HG02642 (cell line): ENCODE data around the gene HECW1.
"Not testable (repeated sequence)": the region's sequence is repeated elsewhere in the genome, so short reads cannot be mapped to it uniquely, and the experiment has no call there.

Experiments used
- ATAC-seq: cut with Tn5 transposase; IDR thresholded peaks from one replicate; pipeline ENCODE4 v1.9.1; 2021; ENCODE audit warnings: mild to moderate bottlenecking; ENCODE audit not compliant: unreplicated experiment, poor library complexity

Gene HECW1

DNA sequence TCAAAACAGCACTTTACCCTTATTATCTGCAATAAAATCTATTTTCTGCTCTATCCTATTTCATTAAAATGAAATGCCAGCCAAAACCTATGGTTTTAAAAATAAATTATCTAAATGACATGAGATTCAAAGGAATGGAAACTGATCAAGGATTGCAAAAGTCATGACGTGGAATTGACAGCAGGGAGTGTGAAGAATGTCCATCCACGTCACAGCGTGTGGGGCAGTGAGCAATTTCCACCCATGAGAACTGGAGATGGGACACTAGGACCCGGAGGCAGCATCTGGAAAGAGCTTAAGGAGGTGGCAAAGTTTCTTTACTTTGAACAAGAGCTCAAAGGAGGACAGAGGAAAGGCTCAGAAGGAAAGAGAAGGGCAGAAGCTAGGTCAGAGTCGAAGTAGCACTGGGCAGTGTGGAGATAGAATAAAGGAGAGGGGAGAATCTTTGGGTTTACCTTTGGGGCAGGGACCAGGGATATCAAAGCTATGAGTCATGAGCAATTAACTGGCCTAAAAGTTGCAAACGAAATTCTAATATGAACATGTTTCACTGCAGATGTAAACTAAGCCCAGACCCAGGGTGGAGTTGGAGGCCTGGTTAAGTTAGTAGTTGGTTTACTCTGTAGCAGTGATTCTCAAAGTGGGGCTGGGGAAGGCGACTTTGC is 445.5 kb downstream of the HECW1 start:
- ATAC-seq: no peak

DNA sequence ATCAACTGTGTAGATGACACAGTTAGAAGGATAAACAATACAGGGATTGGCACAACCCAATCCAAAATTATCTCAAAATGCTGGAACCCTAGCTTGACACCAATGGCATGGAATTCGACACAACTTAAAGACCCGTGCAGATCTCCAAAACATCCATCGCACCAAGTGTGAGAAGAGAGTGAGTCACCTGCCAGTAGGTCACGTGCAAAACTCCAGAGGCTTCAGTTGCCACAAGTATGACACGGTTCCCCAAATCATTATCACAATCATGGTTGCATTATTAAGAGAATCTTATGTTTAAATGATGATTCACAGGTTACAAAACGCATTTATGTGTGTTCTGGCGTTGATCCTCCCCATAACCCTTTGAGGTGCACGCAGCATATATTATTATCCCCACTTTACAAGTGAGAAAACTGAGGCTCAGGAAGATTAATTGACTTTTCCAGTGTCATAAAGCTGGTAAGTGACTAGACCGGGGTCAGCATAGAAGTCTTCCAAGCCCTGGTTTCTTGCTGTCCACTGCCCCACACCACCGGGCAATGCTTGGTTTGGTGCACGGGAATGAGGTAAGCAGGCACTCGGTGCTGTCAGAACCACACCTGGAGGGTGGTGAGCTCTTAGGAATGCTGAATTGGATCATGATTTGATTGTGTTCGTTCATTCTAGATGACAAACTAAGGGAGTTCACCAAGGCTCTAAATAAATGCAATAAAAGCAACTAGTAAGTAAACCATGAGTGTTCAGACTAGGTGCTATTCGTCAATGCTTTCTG is 446.9 kb downstream of the HECW1 start:
- no peak for ATAC-seq

DNA sequence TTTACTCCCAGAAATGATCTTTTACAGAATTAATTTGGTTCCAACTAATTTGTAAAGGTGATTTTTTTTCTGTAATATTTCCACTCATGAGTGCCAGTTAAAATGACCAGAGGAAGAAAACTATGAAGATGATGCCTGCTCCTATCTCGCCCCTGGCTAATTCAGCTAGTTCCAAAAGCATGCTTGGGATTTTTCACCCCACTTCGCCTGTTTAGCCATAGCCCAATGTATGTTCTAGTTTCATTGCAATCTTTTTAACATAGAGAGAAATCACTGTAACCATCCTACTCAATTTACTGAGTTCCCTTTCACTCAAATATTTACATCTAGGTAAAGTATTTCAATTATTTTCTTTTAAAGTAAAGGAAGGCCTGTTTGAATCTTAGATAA is 447.5 kb downstream of the HECW1 start:
- no peak for ATAC-seq

DNA sequence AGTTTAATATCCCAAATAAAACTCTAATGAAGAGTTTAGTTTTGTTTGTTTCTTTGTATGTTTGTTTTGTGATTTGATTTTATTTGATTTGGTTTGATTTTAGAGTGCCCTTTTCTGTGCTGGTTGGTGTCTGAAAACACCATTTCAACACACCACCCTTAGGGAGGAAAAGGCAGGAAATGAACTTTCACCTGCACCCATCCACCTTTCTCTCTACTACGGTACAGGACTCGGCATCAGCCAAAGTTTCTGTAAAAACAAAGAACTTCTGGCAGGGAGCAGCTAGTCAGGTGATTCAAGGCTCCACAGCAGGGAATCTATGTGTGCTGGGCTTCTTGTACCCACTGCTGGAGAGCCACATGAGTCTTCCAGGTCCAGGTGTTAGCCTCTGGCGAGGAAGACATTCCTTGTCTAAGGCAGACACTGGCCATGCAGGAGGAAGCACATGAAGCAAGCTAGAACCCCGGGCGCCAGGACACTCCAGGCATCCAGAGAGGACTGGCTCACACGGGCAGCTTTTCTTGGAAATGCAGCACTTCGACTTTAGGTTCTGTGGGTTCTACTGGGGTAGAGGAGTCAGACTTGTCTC is 448.4 kb downstream of the HECW1 start:
- no peak for ATAC-seq

DNA sequence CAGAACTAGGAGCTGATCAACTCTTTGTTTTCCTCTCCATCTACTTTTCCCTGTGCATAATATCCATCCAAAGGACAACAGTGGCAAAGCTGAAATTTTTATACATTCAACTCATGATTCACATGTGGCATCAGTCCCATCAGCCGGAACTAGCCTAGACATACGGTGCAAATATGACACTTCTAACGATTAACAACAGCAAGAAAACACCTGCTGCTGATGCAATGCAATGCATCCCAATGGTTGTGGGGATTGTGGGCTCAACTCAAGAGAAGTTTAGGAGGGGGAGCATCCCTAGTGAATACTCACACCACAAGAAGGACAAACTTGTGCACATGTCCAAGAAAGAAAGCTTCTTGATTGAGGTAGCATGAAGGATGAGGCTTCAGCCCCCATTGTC is 449.9 kb downstream of the HECW1 start:
- ATAC-seq: no peak

DNA sequence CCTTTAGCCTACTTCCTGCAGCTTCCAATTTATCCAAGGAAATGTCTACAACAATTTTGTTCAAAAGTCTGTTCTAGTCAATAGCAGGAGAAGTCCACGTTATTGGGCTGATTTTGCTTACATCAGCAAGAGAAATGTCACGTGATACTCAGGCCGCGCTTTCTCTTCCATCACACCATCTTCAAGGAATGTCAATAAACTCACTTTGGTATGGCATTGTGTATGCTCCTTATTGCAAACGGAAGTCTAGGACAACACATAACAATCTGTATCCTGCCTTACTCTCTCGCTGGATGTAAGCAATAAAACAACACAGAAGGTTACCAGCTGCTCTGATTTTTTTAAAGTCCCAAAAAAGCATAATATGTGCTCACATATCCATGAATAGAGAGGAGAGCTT is 453.3 kb downstream of the HECW1 start:
- no peak for ATAC-seq

DNA sequence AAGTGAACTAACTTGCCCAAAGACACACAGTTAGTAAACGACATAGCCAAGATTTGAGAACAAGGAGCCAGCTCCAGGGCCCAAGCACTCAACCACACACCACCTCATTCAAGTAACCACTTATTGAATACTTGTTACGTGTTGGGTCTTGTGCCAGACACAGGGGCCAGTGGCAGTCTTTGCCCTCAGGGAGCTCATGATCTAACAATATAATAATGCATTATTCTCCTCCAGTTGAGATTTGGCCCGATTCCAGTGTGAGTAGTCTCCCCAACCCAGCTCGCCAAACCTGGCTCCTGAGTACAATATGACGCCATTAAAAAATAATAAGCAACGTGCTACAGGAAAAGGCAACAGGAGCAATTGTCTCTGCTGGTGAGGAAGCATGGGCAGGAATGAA is 456.1 kb downstream of the HECW1 start:
- ATAC-seq: no peak

DNA sequence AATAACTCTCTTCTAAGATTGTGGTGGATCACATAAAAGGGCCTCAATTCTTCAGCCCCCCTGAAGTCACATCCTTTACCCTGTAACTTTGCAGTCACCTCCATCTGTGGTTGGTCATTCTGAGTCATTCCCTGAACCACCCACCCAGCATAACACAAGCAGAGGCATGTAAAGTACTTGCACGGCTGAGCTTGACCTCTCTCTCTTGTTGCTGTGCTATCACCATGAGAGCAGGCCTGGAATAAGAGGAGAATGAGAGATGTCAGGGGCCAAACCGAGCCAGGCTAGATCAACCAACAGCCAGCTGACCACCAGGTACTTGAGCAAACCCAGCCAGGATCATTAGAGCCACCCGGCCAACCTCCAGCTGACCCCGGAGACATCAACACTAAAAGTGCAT is 457.0 kb downstream of the HECW1 start:
- peak; percentile 73 for ATAC-seq

DNA sequence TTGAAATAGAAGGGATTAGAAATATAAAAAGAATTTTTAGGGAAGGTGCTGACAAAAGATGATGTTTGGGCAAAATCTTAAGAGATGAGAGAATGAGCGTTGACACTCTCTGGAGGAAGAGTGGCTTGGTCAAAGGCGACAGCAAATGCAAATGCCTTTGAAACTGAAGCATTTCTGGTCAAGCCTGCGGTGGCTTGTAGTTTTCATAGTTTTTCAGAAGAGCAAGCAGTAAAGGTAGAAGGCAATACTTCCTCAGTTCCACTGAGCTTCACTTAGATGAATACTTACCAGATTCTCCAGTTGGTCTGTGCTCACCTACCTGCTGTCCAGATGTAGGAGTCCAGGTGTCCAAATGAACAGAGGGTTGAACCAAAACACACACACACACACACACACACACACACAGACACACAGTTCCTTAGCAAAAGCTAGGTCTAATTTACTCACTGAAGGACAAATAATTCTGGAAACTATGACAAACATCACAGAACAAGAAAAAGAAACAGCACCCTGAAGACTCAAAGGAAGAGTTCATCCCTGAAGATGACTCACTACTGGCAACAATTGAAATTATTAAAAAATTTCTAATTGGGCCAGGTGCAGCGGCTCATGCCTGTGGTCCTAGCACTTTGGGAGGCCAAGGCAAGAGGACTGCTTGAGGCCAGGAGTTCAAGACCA is 458.4 kb downstream of the HECW1 start:
- peak; percentile 70 for ATAC-seq

DNA sequence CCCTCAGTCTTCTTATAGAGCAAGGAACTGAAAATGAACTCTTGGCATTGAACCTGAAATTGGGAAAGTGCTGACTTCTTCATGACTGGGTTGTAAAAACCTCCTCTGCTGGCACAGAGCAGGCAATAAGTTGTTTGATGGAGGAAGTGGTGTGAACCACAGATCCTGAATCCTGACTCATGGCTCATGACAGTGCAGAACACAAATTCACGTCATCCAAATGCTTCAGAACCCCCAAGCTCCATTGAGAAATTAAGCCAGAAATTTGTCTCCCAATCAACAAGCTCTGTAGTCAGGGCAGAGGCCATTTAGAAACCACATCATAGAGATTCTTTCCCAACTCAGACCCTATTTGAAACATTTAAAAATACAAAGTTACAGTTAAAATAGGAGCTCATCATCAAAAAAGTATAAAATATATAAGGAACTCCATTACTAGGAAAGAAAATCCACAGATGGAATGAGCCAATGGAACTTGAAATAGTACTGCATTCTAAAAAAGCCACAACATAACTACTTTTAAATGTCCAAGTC is 460.1 kb downstream of the HECW1 start:
- ATAC-seq: no peak

DNA sequence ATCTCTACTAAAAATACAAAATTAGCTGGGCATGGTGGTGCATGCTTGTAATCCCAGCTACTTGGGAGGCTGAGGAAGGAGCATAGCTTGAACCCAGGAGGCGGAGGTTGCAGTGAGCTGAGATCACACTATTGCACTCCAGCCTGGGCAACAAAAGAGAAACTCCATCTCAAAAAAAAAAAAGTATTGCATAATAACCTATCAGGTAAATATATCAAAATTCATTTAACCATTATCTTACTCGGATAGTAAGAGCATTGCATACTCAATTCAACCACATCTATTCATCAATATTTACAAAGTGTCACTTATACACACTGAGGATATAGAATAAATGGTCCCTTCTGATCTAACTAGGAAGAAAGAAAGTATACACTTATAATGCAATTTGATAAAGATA is 461.4 kb downstream of the HECW1 start:
- not testable (repeated sequence) for ATAC-seq

DNA sequence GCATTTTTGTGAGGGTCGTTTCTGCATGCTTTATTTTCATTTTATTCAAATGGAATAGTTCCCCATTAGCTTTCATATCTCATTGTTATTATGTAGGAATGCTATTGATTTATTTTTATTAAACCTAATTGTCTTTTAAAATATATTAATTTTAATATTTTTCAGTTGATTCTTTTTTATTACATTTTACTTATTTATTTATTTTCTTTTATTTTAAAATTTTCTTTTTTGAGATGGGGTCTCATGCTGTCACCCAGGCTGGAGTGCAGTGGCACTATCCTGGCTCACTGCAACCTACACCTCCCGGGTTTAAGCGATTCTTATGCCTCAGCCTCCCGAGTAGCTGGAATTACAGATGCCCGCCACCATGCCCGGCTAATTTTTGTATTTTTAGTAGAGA is 463.1 kb downstream of the HECW1 start:
- no peak for ATAC-seq

DNA sequence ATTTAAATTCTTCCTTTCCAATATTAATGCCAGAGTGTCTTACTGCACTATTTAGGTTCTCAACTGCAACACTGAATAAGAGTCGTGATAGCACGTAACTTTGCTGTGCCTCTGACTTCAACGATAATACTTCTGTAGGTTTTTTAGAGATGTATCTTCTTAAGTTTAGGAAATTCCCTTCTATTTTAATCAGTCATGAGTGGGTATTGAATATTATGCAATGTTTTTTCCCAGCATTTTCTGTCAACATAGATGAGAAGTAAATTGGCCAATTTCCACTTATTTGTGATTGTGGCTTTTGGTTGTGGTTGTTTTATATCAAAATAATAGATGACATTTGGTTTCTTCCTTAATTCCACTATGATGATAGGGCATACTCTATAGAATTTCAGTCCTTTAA is 463.8 kb downstream of the HECW1 start:
- no peak for ATAC-seq

DNA sequence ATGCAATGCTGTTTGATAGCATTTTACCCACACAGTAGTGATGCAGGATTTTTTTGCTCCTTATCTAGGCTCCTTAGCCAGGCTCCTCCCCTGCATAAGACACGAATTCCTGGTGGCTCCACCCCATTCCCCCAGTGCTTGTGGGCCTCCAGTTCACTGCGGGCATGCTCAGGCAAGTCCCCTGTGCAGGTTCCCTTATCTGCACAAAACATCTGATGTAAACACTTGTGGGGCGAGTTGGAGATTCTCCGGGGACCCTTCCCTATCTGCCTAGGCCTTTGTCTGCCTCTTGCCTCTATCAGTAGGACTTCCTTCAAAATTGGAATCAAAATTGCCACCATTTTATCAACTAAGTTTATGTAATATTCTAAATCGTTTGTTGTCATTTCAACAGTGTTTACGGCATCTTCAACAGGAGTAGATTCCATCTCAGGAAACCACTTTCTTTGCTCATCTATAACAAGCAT is 465.1 kb downstream of the HECW1 start:
- ATAC-seq: no peak

DNA sequence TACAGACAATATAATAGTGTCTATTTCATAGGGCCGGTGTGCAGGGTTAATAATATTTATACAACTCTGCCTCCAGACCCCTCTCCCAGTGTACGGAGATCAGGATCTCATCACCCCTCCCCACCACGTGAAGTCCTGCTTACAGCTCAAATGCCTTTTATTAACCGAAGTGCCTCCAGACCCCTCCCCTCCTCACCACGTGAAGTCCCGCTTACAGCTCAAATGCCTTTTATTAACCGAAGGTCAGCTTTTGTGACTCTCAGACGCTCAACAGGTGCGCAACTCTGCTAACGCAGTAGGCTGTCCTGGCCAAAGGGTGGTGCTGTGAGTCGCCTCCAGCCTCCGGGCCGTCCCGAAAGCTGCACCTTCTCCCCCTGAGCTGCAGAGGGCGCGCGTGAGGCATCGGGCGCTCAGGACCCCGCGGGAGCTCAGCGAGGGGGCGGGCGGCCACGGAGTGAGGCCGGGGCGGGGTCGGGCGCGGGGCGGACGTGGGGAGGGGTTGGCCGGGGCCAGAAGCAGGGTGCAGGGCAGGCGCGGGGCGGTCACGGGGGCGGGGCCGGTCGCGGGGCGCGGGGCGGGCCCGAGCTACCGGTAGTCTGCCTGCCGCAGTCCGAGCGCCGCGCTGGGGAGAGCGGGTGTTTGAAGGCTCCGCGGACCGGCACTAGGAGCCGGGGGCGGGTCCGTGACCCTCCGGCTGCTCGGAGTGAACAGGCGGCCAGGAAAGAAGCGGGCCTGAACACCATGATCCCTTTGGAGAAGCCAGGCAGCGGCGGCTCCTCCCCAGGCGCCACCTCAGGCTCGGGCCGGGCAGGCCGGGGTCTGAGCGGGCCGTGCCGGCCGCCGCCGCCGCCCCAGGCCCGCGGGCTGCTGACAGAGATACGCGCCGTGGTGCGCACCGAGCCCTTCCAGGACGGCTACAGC is 470.3 kb downstream of the HECW1 start, which contains the start of gene STK17A:
TSS of gene STK17A (plus strand) at position 606 of the 921 bp plus-strand sequence. CDS start at position 742, 136 bp downstream.
- peak; percentile 78 for ATAC-seq

DNA sequence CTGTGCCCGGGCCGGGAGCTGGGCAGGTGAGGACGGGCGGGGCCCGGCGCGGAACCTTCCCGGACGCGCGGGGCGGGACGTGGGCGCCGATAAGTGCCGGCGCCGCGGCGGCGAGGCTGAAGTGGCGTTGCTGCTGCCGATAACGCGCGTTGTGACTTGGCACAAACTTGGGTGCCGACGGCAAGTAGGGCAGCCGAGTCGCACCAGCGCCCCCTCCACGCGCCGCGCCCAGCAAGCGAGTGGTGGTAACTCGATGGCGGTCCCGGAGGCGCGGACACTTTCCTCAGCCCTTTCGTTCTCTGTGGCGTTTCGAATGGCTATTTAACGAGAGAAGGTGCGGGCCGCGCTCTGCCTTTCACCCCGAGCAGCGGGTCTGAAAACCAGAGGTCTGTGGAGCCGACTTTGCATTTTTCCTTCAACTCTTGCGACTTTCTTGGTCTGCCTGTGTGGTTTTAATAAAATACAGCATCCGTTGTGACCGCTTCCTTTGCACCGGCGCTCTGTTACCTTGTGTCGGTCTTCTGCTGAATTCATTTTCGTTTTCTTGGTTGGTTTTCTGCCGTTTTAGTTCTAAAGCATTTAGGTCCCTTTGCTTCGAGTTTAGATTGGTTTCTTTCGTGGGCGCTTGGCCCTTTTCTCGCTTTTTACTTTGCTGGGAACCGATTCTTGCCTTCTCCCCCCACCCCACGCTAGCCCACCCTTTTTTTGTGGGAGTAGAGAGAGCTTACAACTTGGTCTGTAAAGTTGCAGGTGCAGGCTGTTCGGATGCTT is 471.2 kb downstream of the HECW1 start:
- ATAC-seq: peak; percentile 30

DNA sequence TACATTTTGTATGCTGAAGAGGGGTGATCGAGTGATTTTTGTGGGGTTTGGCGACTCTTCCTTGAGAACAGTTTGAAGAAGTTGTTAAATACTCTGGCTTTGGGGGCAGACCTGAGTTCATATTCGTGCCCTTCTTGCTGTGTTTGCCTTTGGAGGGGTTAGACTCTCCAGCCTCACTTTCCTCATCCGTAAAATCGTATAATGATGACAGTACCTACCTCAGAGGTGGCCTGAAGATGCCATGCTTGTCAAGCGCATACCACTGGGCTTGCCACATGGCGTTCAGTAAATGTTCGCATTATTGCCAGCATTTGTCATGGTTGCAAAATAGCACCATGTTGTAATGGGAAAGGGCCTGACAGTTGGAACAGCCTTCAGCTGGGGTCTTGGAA is 471.7 kb downstream of the HECW1 start:
- ATAC-seq: no peak

DNA sequence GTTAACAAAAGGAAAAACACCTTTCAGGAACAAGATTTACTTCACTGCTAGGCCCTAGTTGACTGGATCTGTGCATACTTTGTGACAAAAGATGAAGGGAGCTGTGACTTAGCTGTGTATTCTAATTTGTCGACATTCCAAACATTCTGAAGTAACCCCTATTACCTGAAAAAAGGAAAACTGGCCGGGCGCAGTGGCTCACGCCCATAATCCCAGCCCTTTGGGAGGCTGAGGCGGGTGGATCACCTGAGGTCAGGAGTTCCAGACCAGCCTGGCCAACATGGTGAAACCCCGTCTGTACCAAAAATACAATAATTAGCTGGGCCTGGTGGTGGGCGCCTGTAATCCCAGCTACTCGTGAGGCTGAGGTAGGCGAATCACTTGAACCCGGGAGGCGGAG is 472.3 kb downstream of the HECW1 start:
- not testable (repeated sequence) for ATAC-seq

DNA sequence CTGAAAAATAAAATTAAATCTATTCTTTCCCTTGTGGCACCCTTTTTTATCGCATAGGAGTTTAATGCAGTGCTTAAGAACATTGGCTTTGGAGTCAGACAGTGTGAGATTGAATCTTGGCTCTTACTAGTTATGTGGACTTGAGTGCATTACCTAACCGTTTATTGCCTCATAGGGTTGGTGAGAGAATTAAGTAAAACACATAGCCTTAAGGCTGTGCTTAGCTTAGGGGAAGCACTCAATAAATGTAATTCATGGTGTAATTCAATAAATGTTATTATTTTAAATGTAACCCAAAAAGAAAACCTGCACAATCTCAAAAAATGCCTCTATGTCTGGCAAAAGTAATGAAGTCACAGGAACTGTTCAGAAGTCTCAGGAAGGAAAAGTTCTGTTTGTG is 473.1 kb downstream of the HECW1 start:
- no peak for ATAC-seq
